SK-N-MC (cell line): ENCODE results near the gene HTR2B.
A peak's percentile ranks its signal among the peaks of the same experiment; 100 is the strongest.
"Not testable (repeated sequence)": the region's sequence is repeated elsewhere in the genome, so short reads cannot be mapped to it uniquely, and the experiment has no call there.

Experiments used
- DNase-seq: peaks from one replicate; pipeline ENCODE4 v3.0.0-alpha.2; 2011; ENCODE audit warnings: low read depth, low spot score
- H3K27ac ChIP-seq: fragments of 200-600 bp; sonication (generic); 2 replicates; pipeline ENCODE4 v1.5.1; 2016; ENCODE audit warnings: mixed run types
- H3K36me3 ChIP-seq: fragments of 200-600 bp; sonication (generic); 2 replicates; pipeline ENCODE4 v1.6.1; 2017; ENCODE audit warnings: antibody characterized with exemption, low read length, mixed read lengths; ENCODE audit not compliant: insufficient read depth
- H3K4me3 ChIP-seq: fragments of 200-600 bp; sonication (generic); 2 replicates; pipeline ENCODE4 v1.5.1; 2016
- H3K9ac ChIP-seq: fragments of 200-600 bp; sonication (generic); 2 replicates; pipeline ENCODE4 v1.8.0; 2017; ENCODE audit warnings: mixed run types, mixed read lengths; ENCODE audit not compliant: insufficient read length
- H3K9me3 ChIP-seq: fragments of 200-600 bp; sonication (generic); 2 replicates; pipeline ENCODE4 v1.6.1; 2017; ENCODE audit warnings: low read depth, mild to moderate bottlenecking, antibody characterized with exemption, low read length, moderate library complexity, mixed read lengths
- EZH2 ChIP-seq: fragments of 200-600 bp; sonication (generic); IDR thresholded peaks from one replicate; pipeline ENCODE4 v1.6.1; 2017; ENCODE audit warnings: antibody characterized with exemption
- FOXP2 ChIP-seq: optimal IDR thresholded peaks from 2 replicates; pipeline ENCODE3; 2011; ENCODE audit warnings: mild to moderate bottlenecking, moderate library complexity; ENCODE audit not compliant: insufficient read depth; ENCODE audit errors: extremely low read length, control extremely low read depth
- POLR2AphosphoS5 ChIP-seq: IDR thresholded peaks from 2 replicates; pipeline ENCODE4 v1.6.1; 2012; ENCODE audit warnings: mild to moderate bottlenecking, low read depth, low read length, borderline replicate concordance

The HTR2B gene

DNA sequence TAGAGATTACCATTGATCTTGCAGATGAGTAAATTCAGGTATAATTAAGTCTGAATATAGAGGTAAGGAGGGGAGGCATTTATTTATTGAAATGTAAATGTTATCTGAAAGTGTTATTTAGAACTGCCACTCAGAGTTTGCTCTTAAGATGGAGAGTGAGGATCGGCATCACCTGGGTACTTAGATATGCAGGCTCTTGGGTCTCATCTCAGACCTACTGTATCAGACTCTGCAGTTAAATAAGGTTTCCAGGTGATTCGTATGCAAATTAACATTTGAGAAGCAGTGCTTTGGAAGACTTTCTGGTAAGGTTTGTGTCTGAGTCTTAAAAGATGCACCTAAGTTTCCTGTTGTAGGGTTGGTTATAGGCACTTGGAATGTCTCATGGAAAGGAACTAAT is 9.2 kb downstream of the HTR2B start:
- no peak overlapping the region for H3K4me3 ChIP-seq
- H3K36me3 ChIP-seq: peaks cover 23% of the 10 kb centered on the region
- TF ChIP-seq EZH2 (no peak), FOXP2 (no peak), POLR2AphosphoS5 (no peak)
- 0 out of 2 replicates have a peak overlapping the region, but pooled peaks have one; percentile 0 for H3K27ac ChIP-seq
- H3K9ac ChIP-seq: no peak overlapping the region
- no peak for DNase-seq
- H3K9me3 ChIP-seq: no peaks in the 10 kb centered on the region

DNA sequence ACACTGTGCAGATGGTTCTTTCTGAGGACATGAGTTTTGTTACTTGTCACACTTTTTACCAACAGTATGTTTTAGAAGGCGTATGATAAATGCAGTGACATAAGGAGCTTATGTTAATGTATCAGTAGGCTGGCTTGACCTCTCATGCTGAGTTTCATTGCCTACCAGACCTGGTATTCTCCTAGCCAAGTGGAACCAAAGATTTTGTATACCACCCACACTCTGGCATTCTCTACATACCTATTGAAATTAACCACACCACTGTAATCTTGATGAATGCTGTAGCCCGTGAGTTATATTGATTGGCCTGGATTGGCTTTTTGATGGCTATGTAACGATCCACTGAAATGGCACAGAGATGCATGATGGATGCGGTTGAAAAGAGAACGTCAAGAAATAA is 11.4 kb downstream of the HTR2B start:
- peaks cover 43% of the 10 kb centered on the region for H3K36me3 ChIP-seq

DNA sequence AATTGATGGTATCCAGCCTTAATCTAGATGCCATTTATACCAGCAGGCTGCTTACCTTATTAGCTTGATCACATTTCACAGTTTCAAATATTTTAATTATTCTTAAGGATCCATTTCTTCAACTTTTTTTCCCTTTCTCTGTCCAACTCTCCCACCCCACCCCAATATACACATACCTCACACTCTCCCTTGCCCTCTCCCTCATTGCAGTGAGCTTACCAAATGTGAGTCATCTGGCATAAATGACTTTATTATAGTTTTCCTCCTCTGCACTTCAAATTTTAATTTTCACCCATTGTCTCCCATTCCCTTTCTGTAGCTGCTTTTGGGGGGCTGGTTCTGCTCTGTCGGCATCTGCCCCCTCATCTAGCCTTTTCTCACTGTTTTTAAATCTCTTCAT is 12.9 kb downstream of the HTR2B start:
- Histone ChIP-seq H3K27ac (no peak overlapping the region), H3K9ac (no peak overlapping the region), H3K9me3 (no peaks in the 10 kb centered on the region), H3K36me3 (peaks cover 50% of the 10 kb centered on the region), H3K4me3 (no peak overlapping the region)
- no peak for DNase-seq
- TF ChIP-seq FOXP2 (no peak), POLR2AphosphoS5 (no peak), EZH2 (no peak)

More for the DNA sequence above, 11.4 kb downstream of the HTR2B start:
- no peak for DNase-seq
- Histone ChIP-seq H3K4me3 (no peak overlapping the region), H3K9ac (no peak overlapping the region), H3K27ac (no peak overlapping the region), H3K9me3 (no peaks in the 10 kb centered on the region)
- TF ChIP-seq POLR2AphosphoS5: no peak
- no peak for TF ChIP-seq FOXP2
- TF ChIP-seq EZH2: no peak

DNA sequence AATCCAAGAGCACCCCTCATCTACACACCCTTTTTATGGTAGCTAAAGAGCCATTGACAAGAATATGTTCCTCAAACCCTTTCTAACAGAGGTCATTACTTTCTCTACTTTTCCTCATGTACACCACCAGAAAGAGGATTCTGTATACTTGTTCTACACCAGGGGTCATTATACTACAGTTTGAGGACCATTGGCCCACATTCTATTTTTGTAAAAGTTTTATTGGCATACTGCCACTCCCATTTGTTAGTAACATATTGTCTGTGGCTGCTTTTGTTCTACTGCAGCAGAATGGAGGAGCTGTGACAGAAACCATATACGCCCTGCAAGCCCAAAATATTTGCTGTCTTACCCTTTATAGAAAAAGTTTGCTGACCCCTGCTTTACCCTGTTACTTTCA is 14.3 kb downstream of the HTR2B start:
- Histone ChIP-seq H3K27ac (no peak overlapping the region), H3K9ac (no peak overlapping the region), H3K36me3 (peaks cover 53% of the 10 kb centered on the region), H3K4me3 (no peak overlapping the region), H3K9me3 (no peaks in the 10 kb centered on the region)
- DNase-seq: no peak
- no peak for TF ChIP-seq FOXP2
- no peak for TF ChIP-seq POLR2AphosphoS5
- TF ChIP-seq EZH2: no peak

DNA sequence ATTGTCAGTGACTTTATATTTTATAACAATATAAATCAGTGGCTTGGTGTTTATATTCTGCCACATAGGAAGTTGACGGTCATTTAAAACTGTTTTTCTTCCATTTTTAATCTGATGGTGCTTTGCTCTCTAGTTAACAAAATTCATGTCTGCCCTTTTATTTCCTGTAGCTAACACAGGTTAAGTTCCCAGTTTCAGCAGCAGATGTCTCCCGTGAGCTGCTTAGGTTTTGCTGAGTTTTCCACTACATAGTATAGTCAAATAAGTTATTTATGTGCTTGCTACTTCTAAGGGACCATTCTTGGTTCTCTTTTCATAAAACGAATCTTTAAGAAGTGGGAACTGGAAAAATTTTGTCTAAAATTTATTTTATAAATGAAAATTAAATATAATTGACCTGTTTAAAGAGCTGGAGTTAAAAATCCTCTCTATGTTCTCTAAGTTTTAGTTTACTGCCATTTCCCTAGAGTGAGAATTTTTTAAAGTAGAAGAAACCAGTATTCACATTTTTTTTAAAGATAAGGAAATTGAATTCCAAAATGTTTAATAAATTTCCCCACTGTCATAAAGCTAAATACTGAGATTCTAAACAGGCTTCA is 20.6 kb downstream of the HTR2B start:
- peak; percentile 39 for DNase-seq
- H3K4me3 ChIP-seq: no peak overlapping the region
- H3K9ac ChIP-seq: no peak overlapping the region
- no peak overlapping the region for H3K27ac ChIP-seq
- TF ChIP-seq FOXP2 (no peak), EZH2 (no peak), POLR2AphosphoS5 (no peak)
- no peaks in the 10 kb centered on the region for H3K9me3 ChIP-seq
- H3K36me3 ChIP-seq: peaks cover 50% of the 10 kb centered on the region

DNA sequence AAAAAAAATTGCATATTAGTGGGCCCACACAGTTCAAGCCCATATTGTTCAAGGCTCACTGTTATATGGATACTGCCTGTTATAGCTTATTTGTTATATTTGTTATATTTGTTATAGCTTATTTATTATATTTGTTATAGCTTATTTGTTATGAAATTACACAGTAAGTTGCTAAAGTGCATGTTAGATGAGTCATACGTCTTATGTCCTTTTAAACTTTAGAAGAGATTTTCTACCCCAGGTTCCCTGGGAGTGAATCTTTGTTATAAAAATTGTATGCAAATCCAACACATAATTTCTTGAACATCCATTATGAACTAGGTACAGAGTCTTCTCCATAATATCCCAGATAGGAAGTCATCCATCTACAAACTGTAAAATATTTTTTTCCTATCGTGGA is 22.1 kb downstream of the HTR2B start:
- Histone ChIP-seq H3K9ac (no peak overlapping the region), H3K4me3 (no peak overlapping the region), H3K9me3 (no peaks in the 10 kb centered on the region), H3K27ac (no peak overlapping the region), H3K36me3 (peaks cover 52% of the 10 kb centered on the region)
- no peak for DNase-seq
- TF ChIP-seq POLR2AphosphoS5: no peak
- TF ChIP-seq EZH2: no peak
- no peak for TF ChIP-seq FOXP2

DNA sequence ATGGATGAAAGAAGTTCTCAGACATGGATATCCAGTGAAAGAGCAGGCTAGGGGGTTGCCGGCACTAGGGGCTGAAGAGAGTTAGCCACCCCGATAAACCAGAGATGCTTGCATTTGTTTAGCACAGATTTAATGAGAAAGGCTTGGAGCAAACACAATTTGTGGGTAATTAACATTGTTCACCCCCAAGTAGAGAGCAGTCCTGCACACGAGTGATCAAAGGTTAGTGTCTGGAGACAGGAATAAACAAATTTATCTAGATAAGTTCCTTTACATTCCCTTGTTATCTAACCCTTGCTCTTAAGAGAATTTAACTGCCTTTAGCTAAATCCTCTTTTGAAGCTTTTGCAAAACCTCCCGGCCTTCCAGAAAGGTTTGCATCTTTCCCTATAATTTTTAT is 23.9 kb downstream of the HTR2B start:
- H3K36me3 ChIP-seq: peaks cover 66% of the 10 kb centered on the region
- H3K9ac ChIP-seq: no peak overlapping the region
- H3K4me3 ChIP-seq: no peak overlapping the region
- no peak for TF ChIP-seq EZH2
- TF ChIP-seq POLR2AphosphoS5: no peak
- no peak for TF ChIP-seq FOXP2
- H3K27ac ChIP-seq: no peak overlapping the region
- no peaks in the 10 kb centered on the region for H3K9me3 ChIP-seq
- DNase-seq: no peak

DNA sequence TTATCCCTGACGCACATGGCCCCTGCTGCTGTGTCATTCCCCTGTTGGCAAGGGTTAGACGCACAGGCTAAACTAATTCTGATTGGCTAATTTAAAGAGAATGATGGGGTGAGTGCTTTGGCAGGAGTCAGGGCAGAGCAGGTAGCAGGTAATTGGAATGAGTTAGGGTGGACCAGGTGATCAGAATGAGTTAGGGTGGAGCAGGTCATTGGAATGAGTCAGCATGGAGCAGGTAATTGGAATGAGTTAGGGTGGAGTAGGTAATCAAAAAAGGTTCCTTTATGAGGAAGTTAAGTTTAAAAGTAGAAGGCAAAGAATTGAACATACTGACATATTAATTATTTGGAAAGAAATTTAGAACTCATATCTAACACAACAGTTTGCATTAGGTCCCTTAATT is 24.5 kb downstream of the HTR2B start:
- not testable (repeated sequence) for H3K9ac ChIP-seq, H3K4me3 ChIP-seq, H3K27ac ChIP-seq, H3K9me3 ChIP-seq, DNase-seq
- H3K36me3 ChIP-seq: peaks cover 66% of the 10 kb centered on the region

DNA sequence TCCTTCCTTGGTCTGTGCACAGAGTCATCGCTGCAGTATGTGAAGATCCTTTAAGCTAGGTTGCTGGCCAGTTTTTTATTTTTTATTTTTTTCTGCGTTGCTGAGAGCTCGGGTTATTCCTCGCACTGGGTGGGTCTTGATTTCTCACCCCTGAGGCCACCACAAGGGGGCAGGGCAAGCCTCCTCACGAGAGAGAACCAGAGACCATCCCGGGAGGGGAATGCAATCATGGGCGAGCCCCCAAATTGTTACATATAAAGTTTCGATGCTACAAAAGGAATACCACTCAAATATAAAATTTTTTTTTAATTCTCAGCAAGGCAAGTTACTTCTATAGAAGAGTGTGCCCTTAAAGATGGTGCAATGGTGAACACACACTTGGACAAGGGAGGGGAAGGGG is 24.9 kb downstream of the HTR2B start:
- Histone ChIP-seq H3K9me3 (no peaks in the 10 kb centered on the region), H3K4me3 (no peak overlapping the region), H3K36me3 (peaks cover 68% of the 10 kb centered on the region), H3K27ac (no peak overlapping the region), H3K9ac (no peak overlapping the region)
- TF ChIP-seq EZH2: no peak
- TF ChIP-seq FOXP2: no peak
- no peak for TF ChIP-seq POLR2AphosphoS5
- no peak for DNase-seq
